Measurements from ENCODE around the gene ZNF708.
"Not testable (repeated sequence)": the region's sequence is repeated elsewhere in the genome, so short reads cannot be mapped to it uniquely, and the experiment has no call there.

ZNF708 gene

GRCh38 chr19:21328885-21329605 is at the start of gene ZNF708:
ZNF708 (minus strand) TSS chr19:21329410; CDS start chr19:21329212, 198 bp downstream.
- peak; percentile 60 for DNase-seq (ENCODE audit: low read depth)

- DNase-seq (ENCODE audit: low read depth): no peak
Observed at GRCh38 chr19:21362291-21362690, 33.1 kb upstream of the ZNF708 start.

- peak; percentile 68 for DNase-seq (ENCODE audit: low read depth)
Observed at GRCh38 chr19:21358768-21359451, 29.7 kb upstream of the ZNF708 start, which contains the start of gene ZNF738. ZNF738 (plus strand) TSS chr19:21359000; CDS start chr19:21359141, 141 bp downstream.

- DNase-seq (ENCODE audit: low read depth): no peak
Observed at GRCh38 chr19:21352830-21353229, 23.6 kb upstream of the ZNF708 start.

GRCh38 chr19:21344841-21345240 is 15.6 kb upstream of the ZNF708 start:
- DNase-seq (ENCODE audit: low read depth): not testable (repeated sequence)

GRCh38 chr19:21335721-21336120 is 6.5 kb upstream of the ZNF708 start:
- DNase-seq (ENCODE audit: low read depth): no peak

- no peak for DNase-seq (ENCODE audit: low read depth)
Observed at GRCh38 chr19:21328406-21328805, 804 bp downstream of the ZNF708 start.

GRCh38 chr19:21326169-21326568 is 3.0 kb downstream of the ZNF708 start:
- DNase-seq (ENCODE audit: low read depth): no peak

GRCh38 chr19:21323000-21323399 is 6.2 kb downstream of the ZNF708 start:
- DNase-seq (ENCODE audit: low read depth): no peak

GRCh38 chr19:21322528-21322927 is 6.7 kb downstream of the ZNF708 start:
- DNase-seq (ENCODE audit: low read depth): no peak

GRCh38 chr19:21321996-21322395 is 7.2 kb downstream of the ZNF708 start:
- DNase-seq (ENCODE audit: low read depth): no peak

GRCh38 chr19:21321134-21321533 is 8.1 kb downstream of the ZNF708 start:
- DNase-seq (ENCODE audit: low read depth): no peak

GRCh38 chr19:21317821-21318220 is 11.4 kb downstream of the ZNF708 start:
- DNase-seq (ENCODE audit: low read depth): no peak

- no peak for DNase-seq (ENCODE audit: low read depth)
Observed at GRCh38 chr19:21314676-21315075, 14.5 kb downstream of the ZNF708 start.

GRCh38 chr19:21312807-21313206 is 16.4 kb downstream of the ZNF708 start:
- not testable (repeated sequence) for DNase-seq (ENCODE audit: low read depth)

GRCh38 chr19:21308773-21309172 is 20.4 kb downstream of the ZNF708 start:
- no peak for DNase-seq (ENCODE audit: low read depth)

- not testable (repeated sequence) for DNase-seq (ENCODE audit: low read depth)
Observed at GRCh38 chr19:21306881-21307479, 22.2 kb downstream of the ZNF708 start.

- DNase-seq (ENCODE audit: low read depth): not testable (repeated sequence)
Observed at GRCh38 chr19:21293768-21294167, 35.4 kb downstream of the ZNF708 start.

GRCh38 chr19:21269813-21270212 is 59.4 kb downstream of the ZNF708 start:
- DNase-seq (ENCODE audit: low read depth): no peak

GRCh38 chr19:21264891-21265290 is 64.3 kb downstream of the ZNF708 start:
- DNase-seq (ENCODE audit: low read depth): no peak

- no peak for DNase-seq (ENCODE audit: low read depth)
Observed at GRCh38 chr19:21264416-21264815, 64.8 kb downstream of the ZNF708 start.

GRCh38 chr19:21260848-21261381 is 68.3 kb downstream of the ZNF708 start:
- DNase-seq (ENCODE audit: low read depth): not testable (repeated sequence)
